Measurements from ENCODE around the gene ZNF521.

- TF ChIP-seq CTCF (IDR thresholded peaks at IDR 0.05; ENCODE audit: insufficient read depth, low read depth, low read length), result no peak
- no peak for TF ChIP-seq EZH2 (IDR thresholded peaks at IDR 0.05; ENCODE audit: insufficient read depth, low read length)
These were observed 249.3 kb downstream of the ZNF521 start for GRCh38 chr18:25102662-25103061.
